Esophagus squamous epithelium (tissue), 5 donors: ENCODE results near the gene KRTAP10-1. TPM values are rescaled to one million over a fixed set of nuclear protein-coding genes. Genes with fewer than 3 reads are reported as not detected.

ENCODE experiments used
- DNase-seq: peaks from one replicate; lab custom pipeline; 2025; lab: John Stamatoyannopoulos, UW
- H3K27ac ChIP-seq, 4 donors: fragments of 200-600 bp; sonication (generic); one replicate each; pipeline ENCODE4 v1.5.1; 2016 to 2019; ENCODE audit warnings: mild to moderate bottlenecking in 1 of 4
- H3K27me3 ChIP-seq, 4 donors: fragments of 200-600 bp; sonication (generic); 1 replicate in 3 of 4; 2 replicates in 1 of 4; pipeline versions ENCODE4 v1.5.1 to v1.6.0; 2017 to 2021; ENCODE audit warnings: antibody characterized with exemption in 1 of 4
- H3K36me3 ChIP-seq, 3 donors: fragments of 200-600 bp; sonication (generic); one replicate each; pipeline ENCODE4 v1.5.1; 2016 to 2019
- H3K4me1 ChIP-seq, 3 donors: fragments of 200-600 bp; sonication (generic); one replicate each; pipeline ENCODE4 v1.5.1; 2017 to 2019
- H3K4me3 ChIP-seq, 4 donors: fragments of 200-600 bp; sonication (generic); 1 replicate in 3 of 4; 2 replicates in 1 of 4; pipeline ENCODE4 v1.5.1; 2016 to 2019; ENCODE audit warnings: mild to moderate bottlenecking in 2 of 4, moderate library complexity in 1 of 4
- H3K9me3 ChIP-seq, 3 donors: fragments of 200-600 bp; sonication (generic); one replicate each; pipeline ENCODE4 v1.5.1; 2016 to 2019
- POLR2A ChIP-seq, 4 donors: fragments of 450-650 bp; IDR thresholded peaks; one replicate each; pipeline ENCODE4 v1.6.1; 2017; ENCODE audit warnings: antibody characterized with exemption in 4 of 4, mild to moderate bottlenecking in 4 of 4, moderate library complexity in 3 of 4
- whole genome bisulfite sequencing, 2 donors: methylation state at CpG; one replicate each; pipeline ENCODE4 v1.1.5; 2018; 5-methylcytosine and 5-hydroxymethylcytosine counted together
- intact Hi-C: fragments of 100-400 bp; cut with DNase I; formaldehyde crosslinking; loops from one replicate; pipeline ENCODE4 v1.15.0; 2022
- total RNA-seq, 4 donors: library from RNA; depleted of rRNA; stranded (reverse); fragments of >200 nt; gene quantifications; one replicate each; pipeline ENCODE4 v1.1.0, GENCODE V29; 2016
- TF ChIP-seq, protein P1 (sequence below), 6 experiments: fragments of 450-650 bp in 4 of 6; fragments of 200-600 bp in 2 of 6; sonication (generic) in 2 of 6; IDR thresholded peaks; one replicate each; pipeline ENCODE4 v1.5.1; 2016 to 2019; ENCODE audit warnings: antibody characterized with exemption in 6 of 6, mild to moderate bottlenecking in 4 of 6, moderate library complexity in 4 of 6
- donor health status: DM: yes; HTN: yes; CAD: no.

Gene KRTAP10-1
- total RNA-seq, 4 donors from 2014 or later: not detected

DNA sequence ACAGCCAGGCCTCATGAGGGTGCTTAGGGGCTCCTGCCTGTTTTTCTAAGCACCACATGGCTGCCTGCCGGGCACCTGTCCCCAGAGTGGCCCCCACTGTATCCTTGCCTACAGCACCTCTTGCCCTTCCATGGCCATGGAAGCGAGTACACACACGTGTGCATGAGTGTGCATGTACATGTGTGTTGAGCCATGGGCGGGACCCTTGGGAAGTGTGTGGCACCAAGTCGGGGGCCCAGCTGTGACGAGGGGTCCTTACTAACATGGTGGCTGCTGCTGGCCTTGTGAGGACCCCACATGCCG is 25.8 kb downstream of the KRTAP10-1 start:
- intact Hi-C loops: loop anchor here (10.0 kb wide), 1 partner anchor 281 kb away; no protein-coding TSS in a partner anchor
- no peak for TF ChIP-seq POLR2A (IDR thresholded peaks at IDR 0.05)
- TF ChIP-seq, protein P1, sequence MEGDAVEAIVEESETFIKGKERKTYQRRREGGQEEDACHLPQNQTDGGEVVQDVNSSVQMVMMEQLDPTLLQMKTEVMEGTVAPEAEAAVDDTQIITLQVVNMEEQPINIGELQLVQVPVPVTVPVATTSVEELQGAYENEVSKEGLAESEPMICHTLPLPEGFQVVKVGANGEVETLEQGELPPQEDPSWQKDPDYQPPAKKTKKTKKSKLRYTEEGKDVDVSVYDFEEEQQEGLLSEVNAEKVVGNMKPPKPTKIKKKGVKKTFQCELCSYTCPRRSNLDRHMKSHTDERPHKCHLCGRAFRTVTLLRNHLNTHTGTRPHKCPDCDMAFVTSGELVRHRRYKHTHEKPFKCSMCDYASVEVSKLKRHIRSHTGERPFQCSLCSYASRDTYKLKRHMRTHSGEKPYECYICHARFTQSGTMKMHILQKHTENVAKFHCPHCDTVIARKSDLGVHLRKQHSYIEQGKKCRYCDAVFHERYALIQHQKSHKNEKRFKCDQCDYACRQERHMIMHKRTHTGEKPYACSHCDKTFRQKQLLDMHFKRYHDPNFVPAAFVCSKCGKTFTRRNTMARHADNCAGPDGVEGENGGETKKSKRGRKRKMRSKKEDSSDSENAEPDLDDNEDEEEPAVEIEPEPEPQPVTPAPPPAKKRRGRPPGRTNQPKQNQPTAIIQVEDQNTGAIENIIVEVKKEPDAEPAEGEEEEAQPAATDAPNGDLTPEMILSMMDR (IDR thresholded peaks at IDR 0.05): no peak
- 94% methylated on average over 2 of the region's 7 CpGs; no CpG with 5 or more reads in 1 of the 2 donors for WGBS, 2 donors

DNA sequence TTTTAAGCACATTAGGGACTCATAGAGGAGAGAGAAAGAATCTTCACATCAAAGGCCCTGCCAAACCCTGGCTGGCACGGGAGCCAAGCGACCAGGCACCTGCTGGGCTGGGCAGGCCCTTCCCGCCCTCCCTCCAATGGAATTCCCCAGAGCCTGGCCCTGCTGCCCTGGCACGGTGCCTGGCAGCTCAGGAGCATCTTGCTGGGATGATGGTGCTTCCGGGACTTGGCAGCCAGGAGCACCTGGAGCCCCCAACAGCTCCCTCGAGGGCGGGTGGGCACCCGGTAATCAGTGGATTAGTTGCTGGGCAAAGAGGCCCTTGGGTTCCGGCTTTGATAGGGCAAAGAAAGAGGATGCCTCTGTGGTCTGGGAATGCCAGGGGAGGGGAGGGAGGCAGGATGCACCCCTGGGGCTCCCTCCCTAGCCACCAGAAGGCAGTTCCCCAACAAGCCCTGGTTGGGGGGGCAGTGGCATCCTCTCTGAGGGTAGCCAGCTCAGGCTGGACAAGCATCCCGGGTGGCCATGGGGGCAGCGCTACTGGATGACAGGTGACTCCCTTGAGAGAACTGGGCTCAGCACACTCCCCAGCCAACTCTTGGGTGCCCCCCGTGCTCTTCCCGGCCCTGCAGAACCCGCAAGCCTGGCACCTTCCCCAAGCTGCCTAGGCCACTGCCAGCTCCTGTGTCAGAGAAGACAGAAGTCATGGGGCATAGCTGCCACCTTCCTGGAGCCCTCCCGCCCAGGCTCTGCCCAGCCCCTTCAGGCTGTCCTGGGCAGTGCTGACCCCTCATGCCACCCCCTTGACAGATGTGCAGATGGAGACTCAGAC is 26.4 kb downstream of the KRTAP10-1 start:
- Histone ChIP-seq H3K27me3 (peaks cover 0 to 44% (median 2%) of the 10 kb centered on the region in 4 donors), H3K9me3 (no peaks in the 10 kb centered on the region), H3K4me3 (no peak overlapping the region), H3K27ac (no peak overlapping the region), H3K4me1 (peaks cover 0 to 16% (median 0%) of the 10 kb centered on the region in 3 donors), H3K36me3 (no peaks in the 10 kb centered on the region)
- no peak for TF ChIP-seq POLR2A (IDR thresholded peaks at IDR 0.05)
- TF ChIP-seq, protein P1 (IDR thresholded peaks at IDR 0.05): no peak
- 66% methylated on average over 3 of the region's 15 CpGs; no CpG with 5 or more reads in 1 of the 2 donors for WGBS, 2 donors
- intact Hi-C loops: loop anchor here (10.0 kb wide), 1 partner anchor 281 kb away; no protein-coding TSS in a partner anchor
- no peak for DNase-seq

More for the DNA sequence above, 25.8 kb downstream of the KRTAP10-1 start:
- Histone ChIP-seq H3K27me3 (peaks cover 0 to 38% (median 2%) of the 10 kb centered on the region in 4 donors), H3K36me3 (no peaks in the 10 kb centered on the region), H3K9me3 (no peaks in the 10 kb centered on the region), H3K4me1 (peaks cover 0 to 16% (median 0%) of the 10 kb centered on the region in 3 donors), H3K27ac (no peak overlapping the region), H3K4me3 (no peak overlapping the region)
- DNase-seq: no peak

DNA sequence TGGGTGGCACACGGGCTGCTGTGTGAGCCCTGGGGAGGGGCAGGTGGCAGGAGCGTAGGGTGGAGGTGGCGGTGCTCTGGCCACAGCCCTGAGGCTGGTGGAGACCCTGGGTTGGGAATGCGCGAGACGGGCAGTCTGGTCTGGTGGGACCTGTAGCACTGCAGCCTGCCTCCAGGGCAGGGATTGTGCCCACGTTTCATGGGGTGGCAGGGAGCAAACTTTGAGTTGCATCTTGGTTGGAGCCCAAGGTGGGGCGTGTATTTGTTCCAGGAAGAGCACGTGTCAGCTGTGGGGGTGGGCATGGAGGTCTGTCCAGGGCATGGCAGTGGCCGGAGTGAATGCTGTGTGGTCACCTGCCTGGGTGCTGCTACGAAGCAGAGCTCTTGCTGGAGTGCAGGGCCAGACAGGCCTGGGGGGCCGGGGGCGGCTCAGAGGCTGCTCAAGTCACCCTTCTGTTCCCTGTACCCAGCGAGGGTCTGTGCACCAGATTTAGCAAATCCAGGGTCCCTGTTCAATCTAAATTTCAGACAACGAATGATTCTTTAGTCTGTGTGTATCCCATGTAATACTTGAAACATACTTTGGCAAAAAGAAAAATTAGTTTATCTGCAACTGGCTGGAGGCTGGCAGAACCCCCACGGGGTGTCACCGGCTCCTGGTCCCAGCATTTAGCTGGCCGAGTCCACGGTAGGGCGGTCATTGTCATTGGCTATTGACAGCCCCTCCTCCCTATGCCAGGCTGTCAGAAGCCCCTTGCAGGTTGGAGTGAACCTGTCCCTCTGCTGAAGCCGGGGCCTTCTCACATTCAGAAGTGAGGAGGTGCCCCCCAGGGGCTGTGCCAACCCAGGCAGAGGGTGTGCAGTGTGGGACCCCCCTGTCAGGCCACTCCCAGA is 27.3 kb downstream of the KRTAP10-1 start:
- no peak for DNase-seq
- H3K27ac ChIP-seq: no peak overlapping the region
- intact Hi-C loops: loop anchor here (10.0 kb wide), 1 partner anchor 282 kb away; no protein-coding TSS in a partner anchor

DNA sequence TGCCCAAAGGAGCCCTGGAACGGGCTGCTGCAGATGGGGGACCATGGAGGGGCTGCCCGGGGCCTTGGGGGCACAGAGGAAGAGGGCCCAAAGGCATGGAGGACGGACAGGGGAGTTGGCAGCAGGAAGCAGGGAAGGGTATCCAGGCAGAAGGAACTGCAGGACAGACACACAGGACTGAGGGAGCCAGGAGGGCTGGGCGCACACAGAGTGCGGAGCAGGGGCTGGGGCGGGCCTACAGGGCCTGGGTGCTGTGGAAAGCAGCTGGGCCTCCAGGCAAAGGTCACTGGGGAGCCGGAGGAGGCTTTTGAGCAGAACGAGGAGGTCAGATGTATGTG is 28.1 kb downstream of the KRTAP10-1 start:
- peaks cover 0 to 61% (median 2%) of the 10 kb centered on the region in 4 donors for H3K27me3 ChIP-seq
- no peak for DNase-seq
- intact Hi-C loops: loop anchor here (10.0 kb wide), 1 partner anchor 283 kb away; no protein-coding TSS in a partner anchor
- 73 to 80% methylated on average over 6 to 8 of the region's 8 CpGs for WGBS, 2 donors
- peaks cover 0 to 16% (median 0%) of the 10 kb centered on the region in 3 donors for H3K4me1 ChIP-seq
- H3K4me3 ChIP-seq: no peak overlapping the region
- TF ChIP-seq, protein P1 (IDR thresholded peaks at IDR 0.05): no peak
- TF ChIP-seq POLR2A (IDR thresholded peaks at IDR 0.05): no peak
- H3K9me3 ChIP-seq: no peaks in the 10 kb centered on the region
- H3K27ac ChIP-seq: no peak overlapping the region
- no peaks in the 10 kb centered on the region for H3K36me3 ChIP-seq

More for the DNA sequence above, 27.3 kb downstream of the KRTAP10-1 start:
- WGBS, 2 donors: 59 to 60% methylated on average over 4 to 7 of the region's 21 CpGs
- H3K4me3 ChIP-seq: no peak overlapping the region
- TF ChIP-seq, protein P1 (IDR thresholded peaks at IDR 0.05): no peak
- no peak for TF ChIP-seq POLR2A (IDR thresholded peaks at IDR 0.05)
- H3K4me1 ChIP-seq: peaks cover 0 to 16% (median 0%) of the 10 kb centered on the region in 3 donors
- H3K27me3 ChIP-seq: peaks cover 0 to 52% (median 2%) of the 10 kb centered on the region in 4 donors
- no peaks in the 10 kb centered on the region for H3K36me3 ChIP-seq
- no peaks in the 10 kb centered on the region for H3K9me3 ChIP-seq
